Loucy (cell line): Measurements from ENCODE around the gene ANAPC16.

ENCODE experiments used
- CTCF ChIP-seq: fragments of 200-600 bp; sonication (generic); conservative IDR thresholded peaks from 2 replicates; pipeline ENCODE4 v1.5.1; 2014; ENCODE audit warnings: mild to moderate bottlenecking, antibody characterized with exemption, low read length
- EZH2phosphoT487 ChIP-seq: fragments of 200-600 bp; IDR thresholded peaks from 2 replicates; pipeline ENCODE4 v1.6.1; 2018; ENCODE audit warnings: antibody characterized with exemption, mild to moderate bottlenecking, moderate library complexity, borderline replicate concordance

GRCh38 chr10:72177454-72177853 is 38.4 kb upstream of the ANAPC16 start:
- TF ChIP-seq CTCF (no peak), EZH2phosphoT487 (no peak)
